ENCODE data around the gene TAOK3.

DNA sequence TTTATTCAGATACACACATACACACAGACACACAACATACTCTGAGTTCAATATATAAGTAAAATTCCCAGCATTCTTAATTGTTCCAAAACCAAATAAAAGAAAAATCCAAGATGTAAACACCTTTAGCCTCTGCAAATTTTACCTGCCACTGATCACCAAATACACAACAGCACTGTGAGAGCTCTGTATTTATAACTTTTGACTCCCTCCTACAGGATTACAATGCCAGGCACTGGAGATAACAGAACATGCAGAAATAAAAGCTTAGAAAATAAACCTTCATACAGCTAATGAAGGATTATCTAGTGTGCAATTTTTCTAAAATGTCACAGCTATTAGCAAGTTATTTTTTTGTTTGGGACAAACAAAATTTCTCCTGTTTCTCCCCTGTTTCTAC lies 85.0 kb downstream of the TAOK3 start:
- TF ChIP-seq, protein P1, sequence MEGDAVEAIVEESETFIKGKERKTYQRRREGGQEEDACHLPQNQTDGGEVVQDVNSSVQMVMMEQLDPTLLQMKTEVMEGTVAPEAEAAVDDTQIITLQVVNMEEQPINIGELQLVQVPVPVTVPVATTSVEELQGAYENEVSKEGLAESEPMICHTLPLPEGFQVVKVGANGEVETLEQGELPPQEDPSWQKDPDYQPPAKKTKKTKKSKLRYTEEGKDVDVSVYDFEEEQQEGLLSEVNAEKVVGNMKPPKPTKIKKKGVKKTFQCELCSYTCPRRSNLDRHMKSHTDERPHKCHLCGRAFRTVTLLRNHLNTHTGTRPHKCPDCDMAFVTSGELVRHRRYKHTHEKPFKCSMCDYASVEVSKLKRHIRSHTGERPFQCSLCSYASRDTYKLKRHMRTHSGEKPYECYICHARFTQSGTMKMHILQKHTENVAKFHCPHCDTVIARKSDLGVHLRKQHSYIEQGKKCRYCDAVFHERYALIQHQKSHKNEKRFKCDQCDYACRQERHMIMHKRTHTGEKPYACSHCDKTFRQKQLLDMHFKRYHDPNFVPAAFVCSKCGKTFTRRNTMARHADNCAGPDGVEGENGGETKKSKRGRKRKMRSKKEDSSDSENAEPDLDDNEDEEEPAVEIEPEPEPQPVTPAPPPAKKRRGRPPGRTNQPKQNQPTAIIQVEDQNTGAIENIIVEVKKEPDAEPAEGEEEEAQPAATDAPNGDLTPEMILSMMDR (IDR thresholded peaks at IDR 0.05) = no peak
- TF ChIP-seq EZH2 (IDR thresholded peaks at IDR 0.05) = no peak
- no peak for TF ChIP-seq EZH2phosphoT487 (IDR thresholded peaks at IDR 0.05)
